Lower lobe of right lung (tissue), 2 donors: ENCODE results near the gene CFAP20DC. TPM values are rescaled to one million over a fixed set of nuclear protein-coding genes. Genes with fewer than 3 reads are reported as not detected.
"Not testable (repeated sequence)": the region's sequence is repeated elsewhere in the genome, so short reads cannot be mapped to it uniquely, and the experiment has no call there.

Source experiments
- ATAC-seq, 2 donors: fragments of 200-7000 bp; cut with Tn5 transposase; one replicate each; pipeline ENCODE4 v1.9.1; 2020 to 2022; ENCODE audit warnings: mild to moderate bottlenecking in 2 of 2, moderate library complexity in 2 of 2
- DNase-seq: peaks from one replicate; pipeline ENCODE4 v3.0.0-alpha.2; 2020
- H3K27ac ChIP-seq: fragments of 200-600 bp; one replicate; pipeline ENCODE4 v1.8.0; 2022
- H3K27me3 ChIP-seq: fragments of 200-600 bp; one replicate; pipeline ENCODE4 v1.8.0; 2022; ENCODE audit warnings: low read depth
- H3K36me3 ChIP-seq: fragments of 200-600 bp; one replicate; pipeline ENCODE4 v1.8.0; 2022; ENCODE audit warnings: mild to moderate bottlenecking
- H3K4me1 ChIP-seq: fragments of 200-600 bp; one replicate; pipeline ENCODE4 v1.8.0; 2022
- H3K4me3 ChIP-seq: fragments of 200-600 bp; one replicate; pipeline ENCODE4 v1.8.0; 2022; ENCODE audit warnings: mild to moderate bottlenecking
- H3K9me3 ChIP-seq: fragments of 200-600 bp; one replicate; pipeline ENCODE4 v1.8.0; 2022
- CTCF ChIP-seq: fragments of 200-600 bp; IDR thresholded peaks from one replicate; pipeline ENCODE4 v1.8.0; 2022; ENCODE audit warnings: antibody characterized with exemption, mild to moderate bottlenecking
- intact Hi-C: fragments of 100-400 bp; cut with DNase I; formaldehyde crosslinking; loops from one replicate; pipeline ENCODE4 v1.11.0; 2022
- total RNA-seq: library from RNA; stranded (reverse); fragmentation: NEBNext Ultra II Directional; extraction: Animal tissue kit (Norgen Biotek cat#: 25700); gene quantifications from one replicate; pipeline ENCODE4 v1.2.1, GENCODE V29; 2021
- donor health status: DM: no; HTN: yes; CAD: no; lungs with severe emphysema.

The CFAP20DC gene
- total RNA-seq, 1 donor from 2014 or later: 0.71 TPM

- TF ChIP-seq CTCF: no peak
- Histone ChIP-seq H3K27me3 (no peaks in the 10 kb centered on the region), H3K4me3 (no peak overlapping the region), H3K9me3 (peaks cover 10% of the 10 kb centered on the region), H3K4me1 (no peaks in the 10 kb centered on the region), H3K36me3 (no peaks in the 10 kb centered on the region), H3K27ac (no peak overlapping the region)
- intact Hi-C loops: no loop called here
- DNase-seq (no peak), ATAC-seq (no peak)
Observed at GRCh38 chr3:58696093-58696492, 353.7 kb downstream of the CFAP20DC start.

GRCh38 chr3:58695284-58695683 lies 354.5 kb downstream of the CFAP20DC start:
- H3K9me3 ChIP-seq, H3K27ac ChIP-seq, H3K36me3 ChIP-seq, DNase-seq, intact Hi-C loops, H3K4me1 ChIP-seq, H3K27me3 ChIP-seq, ATAC-seq, H3K4me3 ChIP-seq: not testable (repeated sequence)

GRCh38 chr3:58693940-58694850 lies 355.6 kb downstream of the CFAP20DC start:
- ATAC-seq (no peak), DNase-seq (no peak)
- Histone ChIP-seq H3K9me3 (peaks cover 10% of the 10 kb centered on the region), H3K27ac (no peak overlapping the region), H3K4me3 (no peak overlapping the region), H3K36me3 (no peaks in the 10 kb centered on the region), H3K27me3 (no peaks in the 10 kb centered on the region), H3K4me1 (no peaks in the 10 kb centered on the region)
- intact Hi-C loops: no loop called here
- no peak for TF ChIP-seq CTCF

- H3K4me3 ChIP-seq: no peak overlapping the region
- H3K27me3 ChIP-seq: no peaks in the 10 kb centered on the region
- no peak for ATAC-seq
- H3K27ac ChIP-seq: no peak overlapping the region
- intact Hi-C loops: no loop called here
- no peaks in the 10 kb centered on the region for H3K36me3 ChIP-seq
- peaks cover 10% of the 10 kb centered on the region for H3K9me3 ChIP-seq
- no peak for DNase-seq
- H3K4me1 ChIP-seq: no peaks in the 10 kb centered on the region
- TF ChIP-seq CTCF: no peak
Observed at GRCh38 chr3:58692484-58692883, 357.3 kb downstream of the CFAP20DC start.
